ENCODE measurements around the gene KIF9.
"Not testable (repeated sequence)": the region's sequence is repeated elsewhere in the genome, so short reads cannot be mapped to it uniquely, and the experiment has no call there.

KIF9 gene

DNA sequence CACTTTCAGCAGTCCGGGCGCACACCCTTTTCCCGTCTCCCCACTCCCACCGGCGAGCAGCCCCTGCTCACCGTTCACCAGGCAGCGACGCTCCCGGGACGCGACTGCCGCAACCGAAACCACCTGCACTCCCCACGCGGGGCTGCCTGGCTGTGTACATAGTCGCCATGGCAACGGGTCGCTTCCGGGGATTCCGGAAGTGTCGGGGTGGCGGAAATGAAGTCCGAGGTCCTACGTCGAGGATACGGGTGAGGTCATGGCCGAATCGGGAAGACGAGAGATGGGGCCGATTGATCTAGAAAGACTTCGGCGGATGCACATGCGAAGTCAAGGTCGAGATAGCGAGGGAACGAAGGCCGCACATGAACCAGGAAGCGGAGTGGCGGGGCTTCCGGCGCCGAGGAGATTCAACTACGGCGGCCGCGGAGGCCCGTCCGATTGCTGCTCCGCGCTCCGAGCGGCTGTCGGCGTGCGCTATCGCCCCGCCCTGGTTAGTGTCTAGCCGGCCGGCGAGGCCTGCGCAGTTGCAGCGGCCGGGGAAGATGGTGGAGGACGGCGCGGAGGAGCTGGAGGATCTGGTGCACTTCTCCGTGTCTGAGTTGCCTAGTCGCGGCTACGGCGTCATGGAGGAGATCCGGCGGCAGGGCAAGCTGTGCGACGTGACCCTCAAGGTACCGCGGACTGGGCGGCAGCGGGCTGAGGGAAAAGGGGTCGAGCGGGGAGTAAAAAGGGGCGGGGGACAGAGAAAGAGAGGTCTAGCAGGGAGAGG lies at the start of gene KIF9, which contains the start of gene KLHL18:
KIF9 (minus strand) TSS at position 376 of the 769 bp plus-strand sequence. CDS start 5,425 bp downstream, outside the sequence.
KLHL18 (plus strand) TSS at position 521 of the 769 bp plus-strand sequence; CDS start at position 543, 22 bp downstream.
- peaks cover 13% of the 10 kb centered on the region for H3K4me1 ChIP-seq (ENCODE audit: control insufficient read depth, insufficient read depth, low read length)

GRCh38 chr3:47324278-47324865 lies 41.8 kb upstream of the KIF9 start:
- Histone ChIP-seq H3K4me1 (ENCODE audit: control insufficient read depth, insufficient read depth, low read length) (no peaks in the 10 kb centered on the region), H3K9me3 (ENCODE audit: control insufficient read depth, low read length) (no peaks in the 10 kb centered on the region), H3K9ac (ENCODE audit: low read length) (no peak overlapping the region), H3K4me3 (ENCODE audit: low read length) (no peak overlapping the region), H3K27me3 (ENCODE audit: control insufficient read depth, insufficient read depth, low read length) (no peaks in the 10 kb centered on the region), H3K36me3 (ENCODE audit: control insufficient read depth, insufficient read depth, low read length) (no peaks in the 10 kb centered on the region)

More for the DNA sequence above, at the start of gene KIF9, which contains the start of gene KLHL18:
- Histone ChIP-seq H3K36me3 (ENCODE audit: control insufficient read depth, insufficient read depth, low read length) (peaks cover 3% of the 10 kb centered on the region), H3K4me3 (ENCODE audit: low read length) (peak within 1 kb of the TSS; percentile 89), H3K9me3 (ENCODE audit: control insufficient read depth, low read length) (no peaks in the 10 kb centered on the region), H3K9ac (ENCODE audit: low read length) (peak within 1 kb of the TSS; percentile 90), H3K27me3 (ENCODE audit: control insufficient read depth, insufficient read depth, low read length) (no peaks in the 10 kb centered on the region)

GRCh38 chr3:47323431-47324277 lies 41.1 kb upstream of the KIF9 start:
- no peaks in the 10 kb centered on the region for H3K36me3 ChIP-seq (ENCODE audit: control insufficient read depth, insufficient read depth, low read length)
- H3K27me3 ChIP-seq (ENCODE audit: control insufficient read depth, insufficient read depth, low read length), result no peaks in the 10 kb centered on the region
- H3K4me1 ChIP-seq (ENCODE audit: control insufficient read depth, insufficient read depth, low read length), result no peaks in the 10 kb centered on the region
- H3K9ac ChIP-seq (ENCODE audit: low read length), result no peak overlapping the region
- no peak overlapping the region for H3K4me3 ChIP-seq (ENCODE audit: low read length)
- H3K9me3 ChIP-seq (ENCODE audit: control insufficient read depth, low read length), result no peaks in the 10 kb centered on the region

- no peak overlapping the region for H3K4me3 ChIP-seq (ENCODE audit: low read length)
- H3K9me3 ChIP-seq (ENCODE audit: control insufficient read depth, low read length), result no peaks in the 10 kb centered on the region
- H3K9ac ChIP-seq (ENCODE audit: low read length), result no peak overlapping the region
- no peaks in the 10 kb centered on the region for H3K4me1 ChIP-seq (ENCODE audit: control insufficient read depth, insufficient read depth, low read length)
- H3K36me3 ChIP-seq (ENCODE audit: control insufficient read depth, insufficient read depth, low read length), result no peaks in the 10 kb centered on the region
- H3K27me3 ChIP-seq (ENCODE audit: control insufficient read depth, insufficient read depth, low read length), result no peaks in the 10 kb centered on the region
Observed at GRCh38 chr3:47319956-47320355, 37.4 kb upstream of the KIF9 start.

- no peak overlapping the region for H3K4me3 ChIP-seq (ENCODE audit: low read length)
- no peak overlapping the region for H3K9ac ChIP-seq (ENCODE audit: low read length)
- H3K4me1 ChIP-seq (ENCODE audit: control insufficient read depth, insufficient read depth, low read length), result no peaks in the 10 kb centered on the region
- H3K27me3 ChIP-seq (ENCODE audit: control insufficient read depth, insufficient read depth, low read length), result no peaks in the 10 kb centered on the region
- no peaks in the 10 kb centered on the region for H3K9me3 ChIP-seq (ENCODE audit: control insufficient read depth, low read length)
- no peaks in the 10 kb centered on the region for H3K36me3 ChIP-seq (ENCODE audit: control insufficient read depth, insufficient read depth, low read length)
Observed at GRCh38 chr3:47318916-47319315, 36.3 kb upstream of the KIF9 start.

- H3K36me3 ChIP-seq (ENCODE audit: control insufficient read depth, insufficient read depth, low read length); H3K4me1 ChIP-seq (ENCODE audit: control insufficient read depth, insufficient read depth, low read length); H3K27me3 ChIP-seq (ENCODE audit: control insufficient read depth, insufficient read depth, low read length); H3K9me3 ChIP-seq (ENCODE audit: control insufficient read depth, low read length); H3K9ac ChIP-seq (ENCODE audit: low read length); H3K4me3 ChIP-seq (ENCODE audit: low read length): not testable (repeated sequence)
Observed at GRCh38 chr3:47316151-47316550, 33.6 kb upstream of the KIF9 start.

DNA sequence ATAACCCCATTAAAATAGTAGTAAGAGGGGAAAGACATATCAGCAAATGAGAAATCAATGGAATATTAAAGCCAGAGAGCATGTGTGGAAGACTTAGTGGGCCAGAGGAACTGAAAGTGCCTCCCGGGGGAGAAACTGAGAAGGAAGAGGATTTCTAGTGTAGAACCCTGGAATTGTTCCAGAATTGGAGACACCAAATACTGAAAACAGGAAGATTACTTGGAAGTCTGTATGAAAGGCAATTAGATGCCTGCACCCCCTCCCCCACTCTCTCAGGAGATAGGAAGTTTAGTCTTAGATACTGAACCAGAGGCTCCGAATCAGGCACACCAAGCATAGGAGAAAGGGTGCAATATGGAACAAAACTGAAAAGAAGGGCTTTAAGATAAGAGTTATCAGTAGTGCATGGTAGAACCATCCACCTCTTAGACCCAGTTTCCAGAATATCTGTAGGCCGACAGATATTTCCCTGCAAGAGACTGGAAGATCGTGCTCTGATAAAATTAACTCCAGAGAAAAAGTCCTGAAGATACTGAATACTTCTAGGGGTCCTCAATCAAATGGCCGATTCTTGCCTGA lies 32.6 kb upstream of the KIF9 start:
- Histone ChIP-seq H3K9ac (ENCODE audit: low read length) (no peak overlapping the region), H3K36me3 (ENCODE audit: control insufficient read depth, insufficient read depth, low read length) (no peaks in the 10 kb centered on the region), H3K4me3 (ENCODE audit: low read length) (no peak overlapping the region), H3K9me3 (ENCODE audit: control insufficient read depth, low read length) (no peaks in the 10 kb centered on the region), H3K27me3 (ENCODE audit: control insufficient read depth, insufficient read depth, low read length) (no peaks in the 10 kb centered on the region), H3K4me1 (ENCODE audit: control insufficient read depth, insufficient read depth, low read length) (no peaks in the 10 kb centered on the region)

DNA sequence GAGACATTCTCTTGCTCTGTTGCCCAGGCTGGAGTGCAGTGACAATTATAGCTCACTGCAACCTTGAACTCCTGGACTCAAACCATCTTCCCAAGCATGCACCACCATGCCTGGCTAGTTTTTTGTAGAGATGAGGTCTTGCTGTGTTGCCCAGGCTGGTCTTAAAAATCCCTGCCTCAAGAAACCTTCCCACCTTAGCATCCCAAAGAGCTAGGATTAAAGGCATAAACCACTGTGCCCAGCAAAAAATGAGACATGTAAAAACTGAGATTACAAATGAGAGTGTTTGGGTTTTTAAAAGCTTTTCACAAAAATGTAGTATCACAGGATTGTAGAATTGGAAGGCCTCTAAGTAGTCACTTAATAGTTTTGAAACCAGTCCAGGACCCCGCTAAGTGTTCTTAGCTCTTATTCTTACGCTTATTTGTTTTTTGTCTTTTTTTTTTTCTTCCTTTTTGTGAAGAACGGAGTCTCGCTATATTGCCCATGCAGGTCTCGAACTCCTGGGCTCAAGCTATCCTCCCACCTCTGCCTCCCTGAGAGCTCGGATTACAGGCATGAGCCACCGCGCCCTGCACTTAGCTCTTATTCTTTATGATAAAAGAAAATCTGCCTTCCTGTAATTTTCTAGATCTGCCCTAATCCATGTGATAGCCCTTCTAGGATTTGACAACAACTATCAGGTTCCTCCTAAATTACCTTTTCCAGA lies 31.6 kb upstream of the KIF9 start:
- H3K36me3 ChIP-seq (ENCODE audit: control insufficient read depth, insufficient read depth, low read length), result no peaks in the 10 kb centered on the region
- H3K4me1 ChIP-seq (ENCODE audit: control insufficient read depth, insufficient read depth, low read length), result no peaks in the 10 kb centered on the region
- no peak overlapping the region for H3K4me3 ChIP-seq (ENCODE audit: low read length)
- no peaks in the 10 kb centered on the region for H3K9me3 ChIP-seq (ENCODE audit: control insufficient read depth, low read length)
- no peak overlapping the region for H3K9ac ChIP-seq (ENCODE audit: low read length)
- no peaks in the 10 kb centered on the region for H3K27me3 ChIP-seq (ENCODE audit: control insufficient read depth, insufficient read depth, low read length)

DNA sequence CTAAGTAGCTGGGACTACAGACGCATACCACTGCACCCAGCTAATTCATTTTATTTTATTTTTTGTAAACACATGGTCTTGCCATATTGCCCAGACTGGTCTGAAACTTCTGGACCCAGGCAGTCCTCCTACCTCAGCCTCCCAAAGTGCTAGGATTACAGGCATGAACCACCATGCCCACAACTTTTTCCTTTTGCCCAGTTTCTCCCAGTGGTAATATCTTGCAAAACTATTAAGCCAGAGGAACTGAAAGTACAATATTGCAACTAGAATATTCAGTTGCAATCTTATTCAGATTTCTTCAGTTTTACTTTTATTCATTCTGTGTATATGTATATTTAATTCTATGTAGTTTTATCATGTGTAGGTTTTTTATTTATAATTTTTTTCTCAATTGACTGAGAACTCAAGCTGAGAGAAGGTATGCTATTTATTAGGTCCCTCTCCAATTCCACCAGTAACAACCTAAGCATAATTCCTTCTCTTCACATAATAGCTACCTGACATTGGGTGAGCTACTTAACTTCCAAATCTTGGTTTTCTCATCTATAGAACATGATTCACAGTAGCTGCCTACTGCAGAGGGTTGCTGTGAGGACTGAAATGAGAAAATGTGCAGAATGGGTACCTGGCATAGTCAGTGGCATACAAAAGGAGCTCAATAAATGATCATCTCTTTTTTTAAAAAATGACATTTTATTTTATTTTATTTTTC lies 30.9 kb upstream of the KIF9 start:
- no peaks in the 10 kb centered on the region for H3K27me3 ChIP-seq (ENCODE audit: control insufficient read depth, insufficient read depth, low read length)
- no peaks in the 10 kb centered on the region for H3K9me3 ChIP-seq (ENCODE audit: control insufficient read depth, low read length)

DNA sequence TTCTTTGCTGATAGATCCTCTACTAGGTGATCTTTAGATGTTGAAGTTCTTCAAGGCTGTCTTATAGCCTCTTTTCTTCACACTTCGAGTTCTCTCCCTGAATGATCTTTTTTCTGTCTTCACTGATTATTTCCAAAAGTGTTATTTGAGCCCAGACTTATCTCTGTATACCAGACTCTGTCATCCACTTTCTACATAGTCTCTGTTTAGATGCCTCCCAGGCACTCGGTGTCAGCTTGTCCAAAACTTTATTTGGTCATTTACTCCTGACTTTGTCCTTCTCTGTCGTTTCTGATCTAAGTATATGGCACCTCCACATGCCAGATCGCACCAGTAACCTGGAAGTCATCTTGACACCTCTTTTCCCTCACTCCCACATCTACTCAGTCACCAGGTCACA lies 27.8 kb upstream of the KIF9 start:
- H3K36me3 ChIP-seq (ENCODE audit: control insufficient read depth, insufficient read depth, low read length), result no peaks in the 10 kb centered on the region
- no peak overlapping the region for H3K4me3 ChIP-seq (ENCODE audit: low read length)
- H3K9ac ChIP-seq (ENCODE audit: low read length), result no peak overlapping the region
- H3K9me3 ChIP-seq (ENCODE audit: control insufficient read depth, low read length), result no peaks in the 10 kb centered on the region
- no peaks in the 10 kb centered on the region for H3K4me1 ChIP-seq (ENCODE audit: control insufficient read depth, insufficient read depth, low read length)
- no peaks in the 10 kb centered on the region for H3K27me3 ChIP-seq (ENCODE audit: control insufficient read depth, insufficient read depth, low read length)

More for the DNA sequence above, 30.9 kb upstream of the KIF9 start:
- no peak overlapping the region for H3K9ac ChIP-seq (ENCODE audit: low read length)
- no peak overlapping the region for H3K4me3 ChIP-seq (ENCODE audit: low read length)
- no peaks in the 10 kb centered on the region for H3K4me1 ChIP-seq (ENCODE audit: control insufficient read depth, insufficient read depth, low read length)
- H3K36me3 ChIP-seq (ENCODE audit: control insufficient read depth, insufficient read depth, low read length), result no peaks in the 10 kb centered on the region

DNA sequence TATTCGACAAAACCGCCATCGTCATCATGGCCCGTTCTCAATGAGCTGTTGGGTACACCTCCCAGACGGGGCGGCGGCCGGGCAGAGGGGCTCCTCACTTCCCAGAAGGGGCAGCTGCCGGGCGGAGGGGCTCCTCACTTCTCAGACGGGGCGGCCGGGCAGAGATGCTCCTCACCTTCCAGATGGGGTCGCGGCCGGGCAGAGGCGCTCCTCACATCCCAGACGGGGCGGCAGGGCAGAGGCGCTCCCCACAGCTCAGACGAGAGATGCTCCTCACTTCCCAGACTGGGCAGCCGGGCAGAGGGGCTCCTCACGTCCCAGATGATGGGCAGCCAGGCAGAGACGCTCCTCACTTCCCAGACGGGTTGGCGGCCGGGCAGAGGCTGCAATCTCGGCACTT lies 26.6 kb upstream of the KIF9 start:
- not testable (repeated sequence) for H3K36me3 ChIP-seq (ENCODE audit: control insufficient read depth, insufficient read depth, low read length); H3K9me3 ChIP-seq (ENCODE audit: control insufficient read depth, low read length); H3K9ac ChIP-seq (ENCODE audit: low read length); H3K4me3 ChIP-seq (ENCODE audit: low read length); H3K27me3 ChIP-seq (ENCODE audit: control insufficient read depth, insufficient read depth, low read length); H3K4me1 ChIP-seq (ENCODE audit: control insufficient read depth, insufficient read depth, low read length)
